ENCODE measurements around the gene B3GNT3.
"Not testable (repeated sequence)": the region's sequence is repeated elsewhere in the genome, so short reads cannot be mapped to it uniquely, and the experiment has no call there.

Gene B3GNT3

GRCh38 chr19:17767559-17767958 lies 27.4 kb upstream of the B3GNT3 start:
- no peak for DNase-seq

- DNase-seq, result no peak
Observed at GRCh38 chr19:17770613-17771012, 24.3 kb upstream of the B3GNT3 start.

- no peak for DNase-seq
Observed at GRCh38 chr19:17772172-17772571, 22.8 kb upstream of the B3GNT3 start.

GRCh38 chr19:17775245-17775927 lies 19.6 kb upstream of the B3GNT3 start:
- peak; percentile 23 for DNase-seq

GRCh38 chr19:17775991-17776803 lies 18.7 kb upstream of the B3GNT3 start:
- DNase-seq, result no peak

GRCh38 chr19:17777840-17778239 lies 17.1 kb upstream of the B3GNT3 start:
- not testable (repeated sequence) for DNase-seq

GRCh38 chr19:17778251-17778967 lies 16.5 kb upstream of the B3GNT3 start:
- DNase-seq, result peak; percentile 22

GRCh38 chr19:17778968-17779929 lies 15.7 kb upstream of the B3GNT3 start:
- no peak for DNase-seq

- DNase-seq, result no peak
Observed at GRCh38 chr19:17780781-17781180, 14.2 kb upstream of the B3GNT3 start.

- not testable (repeated sequence) for DNase-seq
Observed at GRCh38 chr19:17783721-17784120, 11.2 kb upstream of the B3GNT3 start.

- DNase-seq, result peak; percentile 73
Observed at GRCh38 chr19:17784201-17785008, 10.5 kb upstream of the B3GNT3 start.

GRCh38 chr19:17787274-17787913 lies 7.5 kb upstream of the B3GNT3 start:
- no peak for DNase-seq

- DNase-seq, result no peak
Observed at GRCh38 chr19:17788632-17789031, 6.3 kb upstream of the B3GNT3 start.

GRCh38 chr19:17790059-17790780 lies 4.7 kb upstream of the B3GNT3 start:
- no peak for DNase-seq

GRCh38 chr19:17794412-17794730 lies 567 bp upstream of the B3GNT3 start:
- no peak for DNase-seq

GRCh38 chr19:17795495-17795856 lies 538 bp downstream of the B3GNT3 start:
- DNase-seq, result no peak

- no peak for DNase-seq
Observed at GRCh38 chr19:17796013-17796837, 1.3 kb downstream of the B3GNT3 start.

GRCh38 chr19:17796838-17797423 lies 2.0 kb downstream of the B3GNT3 start:
- DNase-seq, result no peak
